MG63 (cell line): ENCODE data around the gene G3BP2. TPM values are rescaled to one million over a fixed set of nuclear protein-coding genes. Genes with fewer than 3 reads are reported as not detected.

Source experiments
- DNase-seq: peaks from one replicate; pipeline ENCODE4 v3.0.0-alpha.2; 2020
- H3K27me3 ChIP-seq: fragments of 250-450 bp; sonication (Bioruptor Pico); 2 replicates; pipeline ENCODE4 v1.5.1; 2020; ENCODE audit warnings: mild to moderate bottlenecking, moderate library complexity
- H3K36me3 ChIP-seq: fragments of 250-450 bp; sonication (Bioruptor Pico); 2 replicates; pipeline ENCODE4 v1.5.1; 2020; ENCODE audit warnings: mild to moderate bottlenecking, moderate library complexity
- H3K4me3 ChIP-seq: fragments of 250-450 bp; sonication (Bioruptor Pico); 2 replicates; pipeline ENCODE4 v1.5.1; 2020; ENCODE audit warnings: mild to moderate bottlenecking, moderate library complexity
- H3K9me3 ChIP-seq: fragments of 250-450 bp; sonication (Bioruptor Pico); 2 replicates; pipeline ENCODE4 v1.5.1; 2020; ENCODE audit warnings: mild to moderate bottlenecking, moderate library complexity
- total RNA-seq: library from RNA; depleted of rRNA; stranded (reverse); fragments of >200 nt; shearing (Covaris generic); gene quantifications from 2 replicates; pipeline ENCODE4 v1.2.3, GENCODE V29; 2014; ENCODE audit warnings: low replicate concordance; rRNA removed

G3BP2 gene
- total RNA-seq, 1 experiment from 2014 or later = 21.3 TPM

GRCh38 chr4:75629239-75629638 is 44.0 kb downstream of the G3BP2 start:
- DNase-seq = no peak
- H3K36me3 ChIP-seq = no peaks in the 10 kb centered on the region
- H3K9me3 ChIP-seq = no peaks in the 10 kb centered on the region
- H3K4me3 ChIP-seq = no peak overlapping the region
- no peaks in the 10 kb centered on the region for H3K27me3 ChIP-seq

GRCh38 chr4:75623026-75623425 is 50.2 kb downstream of the G3BP2 start:
- no peaks in the 10 kb centered on the region for H3K9me3 ChIP-seq
- no peaks in the 10 kb centered on the region for H3K36me3 ChIP-seq
- H3K27me3 ChIP-seq = no peaks in the 10 kb centered on the region
- H3K4me3 ChIP-seq = no peak overlapping the region
- no peak for DNase-seq

- Histone ChIP-seq H3K4me3 (no peak overlapping the region), H3K36me3 (no peaks in the 10 kb centered on the region), H3K9me3 (no peaks in the 10 kb centered on the region), H3K27me3 (no peaks in the 10 kb centered on the region)
- DNase-seq = no peak
Observed at GRCh38 chr4:75621715-75622114, 51.5 kb downstream of the G3BP2 start.

GRCh38 chr4:75612306-75612705 is 60.9 kb downstream of the G3BP2 start:
- Histone ChIP-seq H3K9me3 (no peaks in the 10 kb centered on the region), H3K4me3 (no peak overlapping the region), H3K27me3 (no peaks in the 10 kb centered on the region), H3K36me3 (no peaks in the 10 kb centered on the region)
- no peak for DNase-seq

GRCh38 chr4:75605928-75606327 is 67.3 kb downstream of the G3BP2 start:
- no peaks in the 10 kb centered on the region for H3K27me3 ChIP-seq
- H3K36me3 ChIP-seq = no peaks in the 10 kb centered on the region
- H3K9me3 ChIP-seq = no peaks in the 10 kb centered on the region
- no peak overlapping the region for H3K4me3 ChIP-seq
- no peak for DNase-seq

GRCh38 chr4:75599647-75600046 is 73.6 kb downstream of the G3BP2 start:
- Histone ChIP-seq H3K9me3 (no peaks in the 10 kb centered on the region), H3K36me3 (no peaks in the 10 kb centered on the region), H3K4me3 (no peak overlapping the region), H3K27me3 (no peaks in the 10 kb centered on the region)
- DNase-seq = no peak

GRCh38 chr4:75598390-75598789 is 74.8 kb downstream of the G3BP2 start:
- DNase-seq = no peak
- no peaks in the 10 kb centered on the region for H3K27me3 ChIP-seq

GRCh38 chr4:75596061-75596460 is 77.2 kb downstream of the G3BP2 start:
- no peaks in the 10 kb centered on the region for H3K9me3 ChIP-seq
- no peaks in the 10 kb centered on the region for H3K27me3 ChIP-seq
- no peak for DNase-seq
- no peaks in the 10 kb centered on the region for H3K36me3 ChIP-seq
- no peak overlapping the region for H3K4me3 ChIP-seq

More at GRCh38 chr4:75598390-75598789, 74.8 kb downstream of the G3BP2 start:
- H3K36me3 ChIP-seq = no peaks in the 10 kb centered on the region
- no peaks in the 10 kb centered on the region for H3K9me3 ChIP-seq
- H3K4me3 ChIP-seq = no peak overlapping the region

- H3K4me3 ChIP-seq = no peak overlapping the region
- H3K9me3 ChIP-seq = no peaks in the 10 kb centered on the region
- no peaks in the 10 kb centered on the region for H3K36me3 ChIP-seq
- no peak for DNase-seq
- no peaks in the 10 kb centered on the region for H3K27me3 ChIP-seq
Observed at GRCh38 chr4:75593393-75593792, 79.8 kb downstream of the G3BP2 start.

Other genes starting within 250 kb of the G3BP2 start
- gene RCHY1, start 159.0 kb downstream of the G3BP2 start, total RNA-seq = 4.8 and 8.7 TPM in 2 replicates
- 6.4 and 12.5 TPM in 2 replicates for gene THAP6, start 158.9 kb downstream of the G3BP2 start, total RNA-seq
- not detected in 2 replicates for gene ODAPH, start 117.3 kb downstream of the G3BP2 start, total RNA-seq
- not detected in 2 replicates for gene CDKL2, start 42.9 kb downstream of the G3BP2 start, total RNA-seq
- gene USO1, start 51.2 kb upstream of the G3BP2 start, total RNA-seq = 21.8 and 26.5 TPM in 2 replicates
- gene PPEF2, start 229.0 kb upstream of the G3BP2 start, total RNA-seq = not detected in 2 replicates